Left ventricle myocardium inferior (tissue), 1 donor: ENCODE data around the gene CDHR3. TPM values are rescaled to one million over a fixed set of nuclear protein-coding genes. Genes with fewer than 3 reads are reported as not detected.

Experiments used
- DNase-seq: peaks from one replicate; pipeline ENCODE4 v3.0.0-alpha.2; 2020
- H3K27ac ChIP-seq: fragments of 200-600 bp; replicated peaks from 2 replicates; pipeline ENCODE4 v1.8.0; 2021
- H3K27me3 ChIP-seq: fragments of 200-600 bp; 2 replicates; pipeline ENCODE4 v1.8.0; 2021; ENCODE audit warnings: low read depth
- H3K36me3 ChIP-seq: fragments of 200-600 bp; 2 replicates; pipeline ENCODE4 v1.8.0; 2021
- H3K4me1 ChIP-seq: fragments of 200-600 bp; 2 replicates; pipeline ENCODE4 v1.8.0; 2021
- H3K4me3 ChIP-seq: fragments of 200-600 bp; 2 replicates; pipeline ENCODE4 v1.8.0; 2021; ENCODE audit warnings: mild to moderate bottlenecking, moderate library complexity
- H3K9me3 ChIP-seq: fragments of 200-600 bp; replicated peaks from 2 replicates; pipeline ENCODE4 v1.8.0; 2021
- CTCF ChIP-seq: fragments of 200-600 bp; IDR thresholded peaks from 2 replicates; pipeline ENCODE4 v1.8.0; 2021; ENCODE audit warnings: antibody characterized with exemption, mild to moderate bottlenecking, borderline replicate concordance
- intact Hi-C: fragments of 100-400 bp; cut with micrococcal nuclease; formaldehyde crosslinking; loops from one replicate; pipeline ENCODE4 v1.11.0; 2022
- total RNA-seq: library from RNA; stranded (reverse); fragmentation: NEBNext Ultra II Directional; extraction: Animal tissue kit (Norgen Biotek cat#: 25700); gene quantifications from one replicate; pipeline ENCODE4 v1.2.1, GENCODE V29; 2021
- donor health status: DM: no; HTN: yes; CAD: no; lungs with severe emphysema.

CDHR3 gene
- total RNA-seq, 1 donor from 2014 or later = 11.4 TPM

- intact Hi-C loops = no loop called here
- H3K27ac ChIP-seq = no peak overlapping the region
Measured at GRCh38 chr7:105989686-105990085, 26.6 kb downstream of the CDHR3 start.

GRCh38 chr7:105990141-105990540, 27.1 kb downstream of the CDHR3 start:
- Histone ChIP-seq H3K4me3 (no peak overlapping the region), H3K4me1 (peaks cover 14% of the 10 kb centered on the region), H3K27ac (no peak overlapping the region), H3K36me3 (no peaks in the 10 kb centered on the region), H3K27me3 (peaks cover 17% of the 10 kb centered on the region), H3K9me3 (no peaks in the 10 kb centered on the region)
- intact Hi-C loops = no loop called here
- TF ChIP-seq CTCF = no peak
- DNase-seq = no peak

More at GRCh38 chr7:105989686-105990085, 26.6 kb downstream of the CDHR3 start:
- Histone ChIP-seq H3K4me1 (peaks cover 14% of the 10 kb centered on the region), H3K27me3 (peaks cover 17% of the 10 kb centered on the region), H3K4me3 (no peak overlapping the region), H3K36me3 (no peaks in the 10 kb centered on the region), H3K9me3 (no peaks in the 10 kb centered on the region)
- no peak for DNase-seq
- TF ChIP-seq CTCF = no peak

- H3K4me3 ChIP-seq = no peak overlapping the region
- H3K36me3 ChIP-seq = no peaks in the 10 kb centered on the region
- intact Hi-C loops = no loop called here
- H3K9me3 ChIP-seq = no peaks in the 10 kb centered on the region
- peaks cover 20% of the 10 kb centered on the region for H3K27me3 ChIP-seq
- H3K4me1 ChIP-seq = peaks cover 14% of the 10 kb centered on the region
- DNase-seq = no peak
- no peak overlapping the region for H3K27ac ChIP-seq
- TF ChIP-seq CTCF = no peak
Measured at GRCh38 chr7:105990727-105991453, 27.8 kb downstream of the CDHR3 start.

- no peak for DNase-seq
- TF ChIP-seq CTCF = no peak
- intact Hi-C loops = no loop called here
- Histone ChIP-seq H3K4me1 (peaks cover 14% of the 10 kb centered on the region), H3K27ac (no peak overlapping the region), H3K4me3 (no peak overlapping the region), H3K27me3 (peaks cover 13% of the 10 kb centered on the region), H3K36me3 (no peaks in the 10 kb centered on the region), H3K9me3 (no peaks in the 10 kb centered on the region)
Measured at GRCh38 chr7:105992905-105993304, 29.8 kb downstream of the CDHR3 start.

GRCh38 chr7:105996860-105997737, 34.0 kb downstream of the CDHR3 start:
- TF ChIP-seq CTCF = no peak
- Histone ChIP-seq H3K27me3 (peaks cover 26% of the 10 kb centered on the region), H3K36me3 (no peaks in the 10 kb centered on the region), H3K9me3 (no peaks in the 10 kb centered on the region), H3K27ac (no peak overlapping the region), H3K4me3 (no peak overlapping the region), H3K4me1 (peaks cover 9% of the 10 kb centered on the region)
- intact Hi-C loops = no loop called here
- no peak for DNase-seq
